Thyroid gland (tissue), 4 donors: Measurements from ENCODE around the gene FKBP2. TPM values are rescaled to one million over a fixed set of nuclear protein-coding genes. Genes with fewer than 3 reads are reported as not detected.

Source experiments
- DNase-seq, 2 donors: peaks; one replicate each; pipeline ENCODE4 v3.0.0-alpha.2; 2019
- H3K27ac ChIP-seq, 3 donors: fragments of 200-600 bp; sonication (generic); 1 replicate in 2 of 3; 2 replicates in 1 of 3; pipeline ENCODE4 v1.5.1; 2016 to 2019; ENCODE audit warnings: mild to moderate bottlenecking in 1 of 3, moderate library complexity in 1 of 3
- H3K27me3 ChIP-seq: fragments of 200-600 bp; sonication (generic); one replicate; pipeline ENCODE4 v1.5.1; 2019
- H3K36me3 ChIP-seq, 2 donors: fragments of 200-600 bp; sonication (generic); one replicate each; pipeline ENCODE4 v1.5.1; 2016 to 2019
- H3K4me1 ChIP-seq, 2 donors: fragments of 200-600 bp; sonication (generic); one replicate each; pipeline ENCODE4 v1.5.1; 2017 to 2019
- H3K4me3 ChIP-seq, 3 donors: fragments of 200-600 bp; sonication (generic); replicated peaks in 1 of 3; 1 replicate in 2 of 3; 2 replicates in 1 of 3; pipeline ENCODE4 v1.5.1; 2016; ENCODE audit warnings: mild to moderate bottlenecking in 1 of 3
- H3K9me3 ChIP-seq: fragments of 200-600 bp; sonication (generic); one replicate; pipeline ENCODE4 v1.5.1; 2017
- CTCF ChIP-seq, 6 experiments: fragments of 200-600 bp in 3 of 6; fragments of 450-650 bp in 3 of 6; sonication (generic) in 3 of 6; IDR thresholded peaks; one replicate each; pipeline ENCODE4 v1.5.1; 2016 to 2019; ENCODE audit warnings: antibody characterized with exemption in 6 of 6, mild to moderate bottlenecking in 2 of 6, inconsistent platforms in 1 of 6, moderate library complexity in 1 of 6
- POLR2A ChIP-seq, 2 donors: fragments of 450-650 bp; IDR thresholded peaks; one replicate each; pipeline ENCODE4 v1.6.1; 2017; ENCODE audit warnings: antibody characterized with exemption in 2 of 2, mild to moderate bottlenecking in 2 of 2, moderate library complexity in 1 of 2
- WGBS, 2 donors: methylation state at CpG; one replicate each; pipeline ENCODE4 v1.1.5; 2017; 5-methylcytosine and 5-hydroxymethylcytosine counted together
- intact Hi-C: fragments of 100-400 bp; cut with DNase I; formaldehyde crosslinking; loops from one replicate; pipeline ENCODE4 v1.15.1; 2023
- total RNA-seq, 4 donors: library from RNA; depleted of rRNA; stranded (reverse); fragments of >200 nt; gene quantifications; one replicate each; pipeline ENCODE4 v1.2.3, GENCODE V29; 2016

Gene FKBP2
- total RNA-seq, 4 donors from 2014 or later: 107 to 271 (median 196) TPM

GRCh38 chr11:64258946-64259532, 18.1 kb downstream of the FKBP2 start:
- Histone ChIP-seq H3K9me3 (no peaks in the 10 kb centered on the region), H3K27ac (no peak overlapping the region), H3K4me3 (no peak overlapping the region), H3K4me1 (no peaks in the 10 kb centered on the region), H3K36me3 (peaks cover 27 to 36% of the 10 kb centered on the region in 2 donors), H3K27me3 (no peaks in the 10 kb centered on the region)
- WGBS, 2 donors: 92 to 93% methylated on average over 23 of the region's 32 CpGs
- intact Hi-C loops: no loop called here
- TF ChIP-seq CTCF (IDR thresholded peaks at IDR 0.05): no peak
- no peak for TF ChIP-seq POLR2A (IDR thresholded peaks at IDR 0.05)
- no peak for DNase-seq

- intact Hi-C loops: no loop called here
Measured at GRCh38 chr11:64259533-64260067, 18.7 kb downstream of the FKBP2 start.

GRCh38 chr11:64260147-64260708, 19.3 kb downstream of the FKBP2 start:
- Histone ChIP-seq H3K27me3 (no peaks in the 10 kb centered on the region), H3K27ac (no peak overlapping the region), H3K4me3 (no peak overlapping the region), H3K36me3 (peaks cover 27 to 36% of the 10 kb centered on the region in 2 donors), H3K4me1 (no peaks in the 10 kb centered on the region), H3K9me3 (no peaks in the 10 kb centered on the region)
- intact Hi-C loops: no loop called here
- DNase-seq: no peak
- TF ChIP-seq POLR2A (IDR thresholded peaks at IDR 0.05) (no peak), CTCF (IDR thresholded peaks at IDR 0.05) (no peak)
- WGBS, 2 donors: 94 to 95% methylated on average over 6 of the region's 6 CpGs

More at GRCh38 chr11:64259533-64260067, 18.7 kb downstream of the FKBP2 start:
- Histone ChIP-seq H3K4me1 (no peaks in the 10 kb centered on the region), H3K4me3 (no peak overlapping the region), H3K36me3 (peaks cover 27 to 36% of the 10 kb centered on the region in 2 donors), H3K9me3 (no peaks in the 10 kb centered on the region), H3K27me3 (no peaks in the 10 kb centered on the region), H3K27ac (no peak overlapping the region)
- DNase-seq: no peak
- no peak for TF ChIP-seq POLR2A (IDR thresholded peaks at IDR 0.05)
- no peak for TF ChIP-seq CTCF (IDR thresholded peaks at IDR 0.05)
- WGBS, 2 donors: 94 to 95% methylated on average over 4 of the region's 4 CpGs

GRCh38 chr11:64261556-64262080, 20.7 kb downstream of the FKBP2 start:
- WGBS, 2 donors: 93 to 94% methylated on average over 14 of the region's 18 CpGs
- no peak for TF ChIP-seq CTCF (IDR thresholded peaks at IDR 0.05)
- TF ChIP-seq POLR2A (IDR thresholded peaks at IDR 0.05): no peak
- no peaks in the 10 kb centered on the region for H3K9me3 ChIP-seq
- peaks cover 27 to 30% of the 10 kb centered on the region in 2 donors for H3K36me3 ChIP-seq
- no peaks in the 10 kb centered on the region for H3K4me1 ChIP-seq
- intact Hi-C loops: no loop called here
- no peak overlapping the region for H3K4me3 ChIP-seq
- no peak for DNase-seq
- H3K27ac ChIP-seq: no peak overlapping the region
- H3K27me3 ChIP-seq: no peaks in the 10 kb centered on the region
